ENCODE results near the gene GPD1.

GPD1 gene

GRCh38 chr12:50110762-50111351 lies 7.0 kb downstream of the GPD1 start:
- H3K4me3 ChIP-seq (ENCODE audit: low read depth, low read length, poor library complexity, severe bottlenecking), result peak overlapping the region; percentile 61
- no peak for TF ChIP-seq EZH2 (IDR thresholded peaks at IDR 0.05; ENCODE audit: borderline replicate concordance, low read length)
- TF ChIP-seq CTCF (IDR thresholded peaks at IDR 0.05; ENCODE audit: low read length), result no peak
- no peaks in the 10 kb centered on the region for H3K9me3 ChIP-seq (ENCODE audit: low read length)
- no peaks in the 10 kb centered on the region for H3K27me3 ChIP-seq (ENCODE audit: insufficient read depth, low read length)
- no peaks in the 10 kb centered on the region for H3K36me3 ChIP-seq (ENCODE audit: insufficient read depth, low read length)
- peak overlapping the region; percentile 54; the same call in 1 of the 2 replicates for H3K9ac ChIP-seq (ENCODE audit: low read length)
- H3K9me2 ChIP-seq (ENCODE audit: low read depth, low read length), result no peaks in the 10 kb centered on the region
- peak overlapping the region; percentile 31 for H3K27ac ChIP-seq (ENCODE audit: low read depth, low read length, poor library complexity, severe bottlenecking)
- peaks cover 19% of the 10 kb centered on the region for H3K79me2 ChIP-seq (ENCODE audit: insufficient read depth, low read length)
- no peaks in the 10 kb centered on the region for H4K20me1 ChIP-seq (ENCODE audit: insufficient read depth, low read length)
- H3F3A ChIP-seq (ENCODE audit: insufficient read depth, low read length), result no peaks in the 10 kb centered on the region
- peak overlapping the region; percentile 69 for H3K4me2 ChIP-seq (ENCODE audit: low read length)
- no peak overlapping the region for H2AFZ ChIP-seq (ENCODE audit: low read length)
- peaks cover 26% of the 10 kb centered on the region for H3K4me1 ChIP-seq (ENCODE audit: insufficient read depth, low read length, severe bottlenecking)

GRCh38 chr12:50111395-50111692 lies 7.5 kb downstream of the GPD1 start:
- peak; percentile 98; the same call in 1 of the 2 replicates for TF ChIP-seq CTCF (IDR thresholded peaks at IDR 0.05; ENCODE audit: low read length)
- TF ChIP-seq EZH2 (IDR thresholded peaks at IDR 0.05; ENCODE audit: borderline replicate concordance, low read length), result no peak
- no peaks in the 10 kb centered on the region for H3F3A ChIP-seq (ENCODE audit: insufficient read depth, low read length)
- peaks cover 2% of the 10 kb centered on the region; the same call in 1 of the 2 replicates for H3K36me3 ChIP-seq (ENCODE audit: insufficient read depth, low read length)
- H4K20me1 ChIP-seq (ENCODE audit: insufficient read depth, low read length), result no peaks in the 10 kb centered on the region
- H3K9ac ChIP-seq (ENCODE audit: low read length), result peak overlapping the region; percentile 54; the same call in 1 of the 2 replicates
- H3K4me1 ChIP-seq (ENCODE audit: insufficient read depth, low read length, severe bottlenecking), result peaks cover 26% of the 10 kb centered on the region
- no peaks in the 10 kb centered on the region for H3K9me3 ChIP-seq (ENCODE audit: low read length)
- H3K27me3 ChIP-seq (ENCODE audit: insufficient read depth, low read length), result no peaks in the 10 kb centered on the region
- no peak overlapping the region for H3K27ac ChIP-seq (ENCODE audit: low read depth, low read length, poor library complexity, severe bottlenecking)
- peak overlapping the region; percentile 61 for H3K4me3 ChIP-seq (ENCODE audit: low read depth, low read length, poor library complexity, severe bottlenecking)
- no peaks in the 10 kb centered on the region for H3K9me2 ChIP-seq (ENCODE audit: low read depth, low read length)
- H3K79me2 ChIP-seq (ENCODE audit: insufficient read depth, low read length), result peaks cover 20% of the 10 kb centered on the region
- H3K4me2 ChIP-seq (ENCODE audit: low read length), result peak overlapping the region; percentile 69
- H2AFZ ChIP-seq (ENCODE audit: low read length), result no peak overlapping the region

- Histone ChIP-seq H3K79me2 (ENCODE audit: insufficient read depth, low read length) (peaks cover 24% of the 10 kb centered on the region), H3K9me3 (ENCODE audit: low read length) (no peaks in the 10 kb centered on the region), H3F3A (ENCODE audit: insufficient read depth, low read length) (no peaks in the 10 kb centered on the region), H2AFZ (ENCODE audit: low read length) (no peak within 1 kb of the TSS), H3K27me3 (ENCODE audit: insufficient read depth, low read length) (no peaks in the 10 kb centered on the region), H3K9ac (ENCODE audit: low read length) (peak within 1 kb of the TSS; percentile 79), H3K4me1 (ENCODE audit: insufficient read depth, low read length, severe bottlenecking) (peaks cover 26% of the 10 kb centered on the region), H3K4me3 (ENCODE audit: low read depth, low read length, poor library complexity, severe bottlenecking) (peak within 1 kb of the TSS; percentile 87), H4K20me1 (ENCODE audit: insufficient read depth, low read length) (no peaks in the 10 kb centered on the region), H3K4me2 (ENCODE audit: low read length) (peak within 1 kb of the TSS; percentile 69), H3K36me3 (ENCODE audit: insufficient read depth, low read length) (peaks cover 7% of the 10 kb centered on the region; the same call in 1 of the 2 replicates), H3K27ac (ENCODE audit: low read depth, low read length, poor library complexity, severe bottlenecking) (peak within 1 kb of the TSS; percentile 60), H3K9me2 (ENCODE audit: low read depth, low read length) (no peaks in the 10 kb centered on the region)
- TF ChIP-seq EZH2 (IDR thresholded peaks at IDR 0.05; ENCODE audit: borderline replicate concordance, low read length), result no peak
- TF ChIP-seq CTCF (IDR thresholded peaks at IDR 0.05; ENCODE audit: low read length), result no peak; the same call in 1 of the 2 replicates
Observed at GRCh38 chr12:50111693-50112455, 8.1 kb downstream of the GPD1 start, which contains the start of gene COX14. TSS of gene COX14 (plus strand) at chr12:50112236. CDS start at chr12:50120044, 7,808 bp downstream.
